Endodermal cell (in vitro differentiated cells): Measurements from ENCODE around the gene KLK5. TPM values are rescaled to one million over a fixed set of nuclear protein-coding genes. Genes with fewer than 3 reads are reported as not detected.

Experiments used
- DNase-seq: peaks from one replicate; pipeline ENCODE4 v3.0.0-alpha.2; 2017
- H3K27ac ChIP-seq: 2 replicates; pipeline ENCODE4 v1.5.1; 2013; ENCODE audit warnings: mild to moderate bottlenecking, low read depth, low read length, moderate library complexity
- H3K27me3 ChIP-seq: 2 replicates; pipeline ENCODE4 v1.6.1; 2013; ENCODE audit warnings: mild to moderate bottlenecking, low read length, moderate library complexity; ENCODE audit not compliant: insufficient read depth, control insufficient read depth, poor library complexity, severe bottlenecking
- H3K36me3 ChIP-seq: 2 replicates; pipeline ENCODE4 v1.7.0; 2013; ENCODE audit warnings: mild to moderate bottlenecking, low read length, moderate library complexity; ENCODE audit not compliant: control insufficient read depth, insufficient read depth
- H3K4me1 ChIP-seq: one replicate; pipeline ENCODE4 v1.7.0; 2013; ENCODE audit warnings: low read length; ENCODE audit not compliant: control insufficient read depth, insufficient read depth
- H3K4me3 ChIP-seq: 2 replicates; pipeline ENCODE4 v1.5.1; 2013; ENCODE audit warnings: mild to moderate bottlenecking, low read length, moderate library complexity
- H3K9ac ChIP-seq: 2 replicates; pipeline ENCODE4 v1.6.1; 2013; ENCODE audit warnings: mild to moderate bottlenecking, low read length, moderate library complexity; ENCODE audit not compliant: poor library complexity, severe bottlenecking; ENCODE audit errors: extremely low read depth
- H3K9me3 ChIP-seq: 2 replicates; pipeline ENCODE4 v1.6.1; 2013; ENCODE audit warnings: mild to moderate bottlenecking, low read length, moderate library complexity; ENCODE audit not compliant: control insufficient read depth
- H3K27ac Mint-ChIP-seq: 2 replicates; pipeline ENCODE4 v1.8.0; 2020; ENCODE audit warnings: mixed read lengths
- H3K27me3 Mint-ChIP-seq: 2 replicates; pipeline ENCODE4 v1.8.0; 2021; ENCODE audit warnings: mild to moderate bottlenecking, mixed read lengths; ENCODE audit not compliant: insufficient read depth
- H3K36me3 Mint-ChIP-seq: 2 replicates; pipeline ENCODE4 v1.8.0; 2020; ENCODE audit warnings: low read depth, mixed read lengths
- H3K4me1 Mint-ChIP-seq: 2 replicates; pipeline ENCODE4 v1.8.0; 2020; ENCODE audit warnings: mixed read lengths
- H3K4me3 Mint-ChIP-seq: 2 replicates; pipeline ENCODE4 v1.8.0; 2020; ENCODE audit warnings: mild to moderate bottlenecking, moderate library complexity, mixed read lengths
- H3K9me3 Mint-ChIP-seq: 2 replicates; pipeline ENCODE4 v1.8.0; 2020; ENCODE audit warnings: mild to moderate bottlenecking, mixed read lengths
- CTCF ChIP-seq: fragments of 200-600 bp; sonication (generic); conservative IDR thresholded peaks from 2 replicates; pipeline ENCODE4 v1.5.0; 2021; ENCODE audit warnings: antibody characterized with exemption, mild to moderate bottlenecking
- WGBS, 2 experiments: methylation state at CpG; one replicate each; pipeline versions ENCODE4 v1.1.5 to v1.1.7; 2013; ENCODE audit warnings: missing lambda C conversion rate in 2 of 2, mixed read lengths in 1 of 2; ENCODE audit not compliant: insufficient coverage in 1 of 2, insufficient read length in 1 of 2; 5-methylcytosine and 5-hydroxymethylcytosine counted together
- total RNA-seq, 2 donors: library from RNA; stranded (reverse); fragmentation: NEBNext Ultra II Directional in 1 of 2; extraction: Animal tissue kit (Norgen Biotek cat#: 25700) in 1 of 2; gene quantifications; 2 replicates in 1 of 2; 3 replicates in 1 of 2; pipeline ENCODE4 v1.2.1, GENCODE V29; 2021

The KLK5 gene
- total RNA-seq, 2 donors from 2014 or later, result not detected

DNA sequence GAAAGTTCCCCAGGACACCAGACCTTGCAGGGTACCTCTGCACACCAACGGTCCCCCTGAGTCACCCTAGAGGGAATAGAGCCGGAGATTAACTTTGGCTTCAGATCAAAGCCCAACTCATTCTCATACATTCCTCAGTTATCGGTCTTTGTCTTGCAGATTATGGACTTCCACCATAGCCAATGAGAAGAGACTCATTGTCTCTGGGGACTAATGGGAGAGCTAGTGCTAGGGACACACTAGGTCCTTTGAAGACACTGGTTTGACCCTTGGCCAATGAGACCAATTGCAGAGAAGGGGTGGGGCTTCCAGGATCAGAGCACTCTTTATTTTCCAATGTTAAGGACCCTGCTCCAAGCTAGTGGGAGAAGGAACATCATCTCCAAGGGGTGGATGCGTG, 24.8 kb upstream of the KLK5 start:
- H3K9me3 Mint-ChIP-seq, result no peaks in the 10 kb centered on the region
- Histone ChIP-seq H3K4me1 (no peaks in the 10 kb centered on the region), H3K27me3 (peaks cover 10% of the 10 kb centered on the region), H3K27ac (no peak overlapping the region), H3K4me3 (no peak overlapping the region), H3K9ac (no peak overlapping the region), H3K9me3 (no peaks in the 10 kb centered on the region), H3K36me3 (no peaks in the 10 kb centered on the region)
- H3K4me1 Mint-ChIP-seq, result no peaks in the 10 kb centered on the region
- 78 to 100% methylated on average over 2 to 4 of the region's 4 CpGs for WGBS, 2 experiments
- no peak for TF ChIP-seq CTCF
- H3K36me3 Mint-ChIP-seq, result no peaks in the 10 kb centered on the region
- H3K27me3 Mint-ChIP-seq, result peaks cover 34% of the 10 kb centered on the region
- peak; percentile 49 for DNase-seq
- H3K4me3 Mint-ChIP-seq, result no peak overlapping the region
- H3K27ac Mint-ChIP-seq, result no peak overlapping the region

DNA sequence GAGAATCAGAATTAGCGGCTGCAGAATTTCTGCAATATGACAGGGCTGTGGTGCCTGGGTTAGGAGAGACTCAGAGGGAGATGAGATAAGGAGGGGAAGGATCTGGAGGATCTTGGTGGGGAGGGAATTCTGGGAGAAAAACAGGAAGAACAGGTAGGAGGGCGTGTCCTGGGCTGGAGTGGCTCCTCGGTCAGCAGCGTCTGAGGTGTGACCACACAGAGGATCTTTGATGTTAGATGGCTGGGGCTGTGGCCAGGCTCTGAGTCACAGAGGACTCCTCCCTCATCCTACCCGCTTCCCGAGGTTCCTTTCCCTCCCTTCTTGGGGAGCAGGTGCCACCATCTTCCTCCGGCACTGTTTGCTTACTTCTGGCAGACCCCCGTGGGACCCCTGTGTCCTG, 22.9 kb upstream of the KLK5 start:
- Histone ChIP-seq H3K4me3 (no peak overlapping the region), H3K27ac (no peak overlapping the region), H3K27me3 (peaks cover 3% of the 10 kb centered on the region), H3K4me1 (no peaks in the 10 kb centered on the region), H3K9me3 (no peaks in the 10 kb centered on the region), H3K9ac (no peak overlapping the region), H3K36me3 (no peaks in the 10 kb centered on the region)
- Mint-ChIP-seq H3K4me1 (no peaks in the 10 kb centered on the region), H3K27ac (peak overlapping the region; percentile 61), H3K9me3 (no peaks in the 10 kb centered on the region), H3K27me3 (peaks cover 23% of the 10 kb centered on the region), H3K4me3 (no peak overlapping the region), H3K36me3 (no peaks in the 10 kb centered on the region)
- peak; percentile 90 for DNase-seq
- no peak for TF ChIP-seq CTCF
- 43 to 56% methylated on average over 3 to 8 of the region's 8 CpGs for WGBS, 2 experiments

- H3K9ac ChIP-seq, result no peak overlapping the region
- TF ChIP-seq CTCF, result no peak
- no peaks in the 10 kb centered on the region for H3K36me3 ChIP-seq
- H3K27ac ChIP-seq, result no peak overlapping the region
- no peak overlapping the region for H3K4me3 ChIP-seq
- no peaks in the 10 kb centered on the region for H3K4me1 Mint-ChIP-seq
- peak; percentile 59 for DNase-seq
- H3K36me3 Mint-ChIP-seq, result no peaks in the 10 kb centered on the region
- H3K4me3 Mint-ChIP-seq, result no peak overlapping the region
- no peaks in the 10 kb centered on the region for H3K27me3 ChIP-seq
- WGBS, 2 experiments, result 57 to 69% methylated on average over 1 to 3 of the region's 9 CpGs
- no peaks in the 10 kb centered on the region for H3K9me3 Mint-ChIP-seq
- H3K9me3 ChIP-seq, result no peaks in the 10 kb centered on the region
- peak overlapping the region; percentile 38 for H3K27ac Mint-ChIP-seq
- no peaks in the 10 kb centered on the region for H3K4me1 ChIP-seq
- peaks cover 22% of the 10 kb centered on the region for H3K27me3 Mint-ChIP-seq
These were observed 22.1 kb upstream of the KLK5 start for GRCh38 chr19:50974702-50975556.
